Spleen (tissue), 7 donors: Measurements from ENCODE around the gene KRT79.

Experiments used
- POLR2A ChIP-seq, 3 donors: fragments of 450-650 bp; IDR thresholded peaks; one replicate each; pipeline ENCODE4 v1.5.1; 2017; ENCODE audit warnings: antibody characterized with exemption in 3 of 3, mild to moderate bottlenecking in 1 of 3
- POLR2AphosphoS5 ChIP-seq, 3 donors: sonication (generic); formaldehyde crosslinking; IDR thresholded peaks; one replicate each; pipeline ENCODE4 v1.5.1; 2017; ENCODE audit warnings: antibody characterized with exemption in 3 of 3
- TF ChIP-seq, protein P1 (sequence below), 11 experiments: fragments of 200-600 bp in 7 of 11; fragments of 450-650 bp in 4 of 11; sonication (generic) in 4 of 11; IDR thresholded peaks in 8 of 11; conservative IDR thresholded peaks in 3 of 11; 1 replicate in 7 of 11; 2 replicates in 4 of 11; pipeline versions ENCODE4 v1.4.0 to v1.8.0; 2016 to 2021; ENCODE audit warnings: antibody characterized with exemption in 11 of 11, inconsistent platforms in 4 of 11, mild to moderate bottlenecking in 1 of 11
- donor health status: DM: no; HTN: no; CAD: no; lungs with moderate emphysema.
- donor health status: DM: no; HTN: no; CAD: no.
- donor health status: DM: no; HTN: no; CAD: no.

DNA sequence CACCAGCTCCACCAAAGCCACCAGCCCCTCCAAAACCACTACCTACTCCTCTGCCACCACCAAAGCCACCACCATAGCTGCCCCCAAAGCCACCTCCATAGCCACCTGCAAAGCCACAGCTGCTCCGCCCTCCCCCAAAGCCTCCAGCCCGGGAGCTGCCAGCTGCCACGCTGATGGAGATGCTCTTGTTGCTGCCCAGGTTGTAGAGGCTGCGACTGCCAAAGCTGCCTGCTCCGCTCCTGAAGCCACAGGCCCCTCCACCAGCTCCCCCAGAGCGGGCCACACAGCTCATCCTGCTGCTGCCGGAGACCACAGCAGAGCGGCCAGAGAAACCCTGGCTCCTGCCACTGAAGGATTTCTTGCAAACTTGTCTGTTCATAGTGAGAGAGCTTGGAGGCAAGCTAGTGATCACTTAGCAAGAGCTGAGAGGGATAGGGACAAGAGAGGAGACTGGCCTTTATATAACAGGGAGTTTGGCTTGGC lies 57.2 kb downstream of the KRT79 start, which contains the start of gene KRT76:
- TF ChIP-seq POLR2AphosphoS5 (IDR thresholded peaks at IDR 0.05) (no peak), POLR2A (IDR thresholded peaks at IDR 0.05) (no peak)
- TF ChIP-seq, protein P1, sequence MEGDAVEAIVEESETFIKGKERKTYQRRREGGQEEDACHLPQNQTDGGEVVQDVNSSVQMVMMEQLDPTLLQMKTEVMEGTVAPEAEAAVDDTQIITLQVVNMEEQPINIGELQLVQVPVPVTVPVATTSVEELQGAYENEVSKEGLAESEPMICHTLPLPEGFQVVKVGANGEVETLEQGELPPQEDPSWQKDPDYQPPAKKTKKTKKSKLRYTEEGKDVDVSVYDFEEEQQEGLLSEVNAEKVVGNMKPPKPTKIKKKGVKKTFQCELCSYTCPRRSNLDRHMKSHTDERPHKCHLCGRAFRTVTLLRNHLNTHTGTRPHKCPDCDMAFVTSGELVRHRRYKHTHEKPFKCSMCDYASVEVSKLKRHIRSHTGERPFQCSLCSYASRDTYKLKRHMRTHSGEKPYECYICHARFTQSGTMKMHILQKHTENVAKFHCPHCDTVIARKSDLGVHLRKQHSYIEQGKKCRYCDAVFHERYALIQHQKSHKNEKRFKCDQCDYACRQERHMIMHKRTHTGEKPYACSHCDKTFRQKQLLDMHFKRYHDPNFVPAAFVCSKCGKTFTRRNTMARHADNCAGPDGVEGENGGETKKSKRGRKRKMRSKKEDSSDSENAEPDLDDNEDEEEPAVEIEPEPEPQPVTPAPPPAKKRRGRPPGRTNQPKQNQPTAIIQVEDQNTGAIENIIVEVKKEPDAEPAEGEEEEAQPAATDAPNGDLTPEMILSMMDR (IDR thresholded peaks at IDR 0.05 in 8 of 11, conservative IDR thresholded peaks at IDR 0.05 in 3 of 11): no peak
